Colonic mucosa (tissue), 4 donors: ENCODE measurements around the gene NNMT. TPM values are rescaled to one million over a fixed set of nuclear protein-coding genes. Genes with fewer than 3 reads are reported as not detected.

Experiments
- DNase-seq: peaks from one replicate; pipeline ENCODE4 v3.0.0-alpha.2; 2020
- H3K27ac ChIP-seq: fragments of 200-600 bp; one replicate; pipeline ENCODE4 v1.8.0; 2021
- H3K27me3 ChIP-seq: fragments of 200-600 bp; one replicate; pipeline ENCODE4 v1.8.0; 2021
- H3K36me3 ChIP-seq: fragments of 200-600 bp; one replicate; pipeline ENCODE4 v1.8.0; 2021
- H3K4me1 ChIP-seq: fragments of 200-600 bp; one replicate; pipeline ENCODE4 v1.8.0; 2021; ENCODE audit warnings: mild to moderate bottlenecking
- H3K4me3 ChIP-seq: fragments of 200-600 bp; one replicate; pipeline ENCODE4 v1.8.0; 2021
- H3K9ac ChIP-seq, 2 donors: one replicate each; pipeline ENCODE4 v1.7.0; 2013; ENCODE audit warnings: control low read depth in 2 of 2, low read depth in 2 of 2, low read length in 2 of 2
- H3K9me3 ChIP-seq: fragments of 200-600 bp; one replicate; pipeline ENCODE4 v1.8.0; 2021
- intact Hi-C: fragments of 100-400 bp; cut with DNase I; formaldehyde crosslinking; loops from one replicate; pipeline ENCODE4 v1.14.1; 2022
- total RNA-seq, 2 donors: library from RNA; stranded (reverse); fragmentation: NEBNext Ultra II Directional in 1 of 2; extraction: Animal tissue kit (Norgen Biotek cat#: 25700) in 1 of 2; gene quantifications; one replicate each; pipeline ENCODE4 v1.2.1, GENCODE V29; 2021
- TF ChIP-seq, protein P1 (sequence below): fragments of 200-600 bp; IDR thresholded peaks from one replicate; pipeline ENCODE4 v1.8.0; 2022; ENCODE audit warnings: antibody characterized with exemption, mild to moderate bottlenecking
- donor health status: healthy.
- donor health status: DM: no; HTN: no; CAD: no.
- donor health status: DM: no; HTN: no; CAD: no.

Gene NNMT
- total RNA-seq, 2 donors from 2014 or later = 13.7 to 41.3 TPM

DNA sequence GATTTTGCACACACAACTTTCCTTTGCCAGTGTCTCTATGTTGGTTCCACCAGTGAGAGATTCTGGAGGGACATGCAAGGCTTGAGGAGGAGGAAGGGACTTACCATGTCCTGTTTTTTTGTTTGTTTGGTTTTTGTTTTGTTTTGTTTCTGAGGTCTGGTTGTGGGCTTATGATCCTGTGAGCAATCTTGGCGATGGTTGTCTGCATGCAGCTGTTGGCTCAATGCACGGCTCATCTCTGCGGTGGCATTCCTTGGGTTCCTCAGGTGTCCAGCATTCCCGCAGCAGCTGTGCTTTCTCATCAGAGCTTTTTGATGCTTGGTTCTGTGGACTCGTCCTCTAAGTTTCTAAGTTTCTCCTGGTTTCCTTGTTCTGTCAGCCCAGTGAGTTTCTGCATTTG lies 4.8 kb upstream of the NNMT start:
- peak overlapping the region; percentile 2 for H3K27ac ChIP-seq
- no peak for DNase-seq
- H3K36me3 ChIP-seq = no peaks in the 10 kb centered on the region
- no peak overlapping the region for H3K4me3 ChIP-seq
- TF ChIP-seq, protein P1, sequence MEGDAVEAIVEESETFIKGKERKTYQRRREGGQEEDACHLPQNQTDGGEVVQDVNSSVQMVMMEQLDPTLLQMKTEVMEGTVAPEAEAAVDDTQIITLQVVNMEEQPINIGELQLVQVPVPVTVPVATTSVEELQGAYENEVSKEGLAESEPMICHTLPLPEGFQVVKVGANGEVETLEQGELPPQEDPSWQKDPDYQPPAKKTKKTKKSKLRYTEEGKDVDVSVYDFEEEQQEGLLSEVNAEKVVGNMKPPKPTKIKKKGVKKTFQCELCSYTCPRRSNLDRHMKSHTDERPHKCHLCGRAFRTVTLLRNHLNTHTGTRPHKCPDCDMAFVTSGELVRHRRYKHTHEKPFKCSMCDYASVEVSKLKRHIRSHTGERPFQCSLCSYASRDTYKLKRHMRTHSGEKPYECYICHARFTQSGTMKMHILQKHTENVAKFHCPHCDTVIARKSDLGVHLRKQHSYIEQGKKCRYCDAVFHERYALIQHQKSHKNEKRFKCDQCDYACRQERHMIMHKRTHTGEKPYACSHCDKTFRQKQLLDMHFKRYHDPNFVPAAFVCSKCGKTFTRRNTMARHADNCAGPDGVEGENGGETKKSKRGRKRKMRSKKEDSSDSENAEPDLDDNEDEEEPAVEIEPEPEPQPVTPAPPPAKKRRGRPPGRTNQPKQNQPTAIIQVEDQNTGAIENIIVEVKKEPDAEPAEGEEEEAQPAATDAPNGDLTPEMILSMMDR = no peak
- intact Hi-C loops = no loop called here
- H3K9me3 ChIP-seq = no peaks in the 10 kb centered on the region
- no peaks in the 10 kb centered on the region for H3K27me3 ChIP-seq
- H3K4me1 ChIP-seq = no peaks in the 10 kb centered on the region
- no peak overlapping the region for H3K9ac ChIP-seq

DNA sequence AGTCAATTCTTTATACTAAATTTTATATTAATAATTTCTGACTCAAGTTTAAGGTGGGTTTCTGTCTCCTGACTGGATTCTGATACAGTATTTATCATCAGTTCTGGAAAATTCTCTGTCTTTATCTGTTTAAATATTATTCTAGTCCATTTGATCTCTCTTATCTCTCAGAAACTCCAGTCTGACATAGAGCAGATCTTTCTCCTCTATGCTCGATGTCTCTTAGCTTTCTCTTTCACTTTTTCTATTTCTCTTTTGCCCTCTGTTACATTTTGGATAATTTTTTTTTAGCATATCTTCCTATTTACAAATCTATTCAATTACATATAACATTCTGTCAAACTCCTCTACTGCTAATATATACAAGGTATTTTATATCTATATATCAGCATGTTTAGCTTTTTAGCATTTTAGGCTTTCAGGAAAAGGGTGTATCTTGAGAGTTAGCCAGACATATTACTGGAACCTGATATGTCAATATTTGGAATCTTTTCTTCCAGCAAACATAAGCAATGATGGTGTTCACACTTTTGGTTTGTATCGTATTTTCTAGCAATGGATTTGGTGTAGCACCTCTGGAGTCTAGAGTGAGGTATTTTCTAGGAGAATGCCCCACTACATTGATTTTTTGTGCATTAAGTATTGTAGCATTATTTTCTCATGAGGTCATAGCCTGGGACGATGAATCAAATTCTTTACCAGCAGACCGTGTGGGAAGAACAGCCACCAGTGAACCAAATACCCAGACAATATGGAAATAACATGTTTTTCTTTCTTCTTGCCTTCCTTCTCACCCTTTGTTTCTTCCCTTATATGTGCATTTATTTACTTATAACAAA lies 4.1 kb upstream of the NNMT start:
- H3K9ac ChIP-seq = peak overlapping the region in 1 of 2 donors; percentile 20
- H3K36me3 ChIP-seq = no peaks in the 10 kb centered on the region
- TF ChIP-seq, protein P1 = no peak
- no peaks in the 10 kb centered on the region for H3K4me1 ChIP-seq
- DNase-seq = no peak
- intact Hi-C loops = no loop called here
- H3K9me3 ChIP-seq = no peaks in the 10 kb centered on the region
- no peak overlapping the region for H3K4me3 ChIP-seq
- peak overlapping the region; percentile 2 for H3K27ac ChIP-seq
- H3K27me3 ChIP-seq = no peaks in the 10 kb centered on the region

DNA sequence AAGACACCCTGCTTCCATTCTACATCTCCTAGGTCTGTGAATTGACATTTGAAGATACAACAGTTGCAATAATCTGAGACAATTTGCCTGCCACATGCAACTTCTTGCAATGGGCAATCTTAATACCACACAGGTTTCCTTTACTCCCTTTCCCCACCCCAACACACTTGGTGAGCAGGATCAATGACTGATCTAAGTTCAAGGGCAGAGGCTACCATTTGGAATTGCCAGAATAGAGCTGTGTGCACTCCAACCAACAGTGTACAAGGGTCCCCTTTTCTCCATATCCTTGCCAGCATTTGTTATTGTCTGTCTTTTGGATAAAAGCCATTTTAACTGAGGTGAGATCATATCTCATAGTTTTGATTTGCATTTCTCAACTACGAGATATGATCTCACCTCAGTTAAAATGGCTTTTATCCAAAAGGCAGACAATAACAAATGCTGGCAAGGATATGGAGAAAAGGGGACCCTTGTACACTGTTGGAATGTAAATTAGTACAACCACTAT lies 2.9 kb upstream of the NNMT start:
- H3K4me1 ChIP-seq = no peaks in the 10 kb centered on the region
- H3K27ac ChIP-seq = peak overlapping the region; percentile 87
- TF ChIP-seq, protein P1 = no peak
- H3K9ac ChIP-seq = no peak overlapping the region
- no peak for DNase-seq
- no peaks in the 10 kb centered on the region for H3K9me3 ChIP-seq
- no peaks in the 10 kb centered on the region for H3K36me3 ChIP-seq
- H3K27me3 ChIP-seq = no peaks in the 10 kb centered on the region
- intact Hi-C loops = no loop called here
- no peak overlapping the region for H3K4me3 ChIP-seq

DNA sequence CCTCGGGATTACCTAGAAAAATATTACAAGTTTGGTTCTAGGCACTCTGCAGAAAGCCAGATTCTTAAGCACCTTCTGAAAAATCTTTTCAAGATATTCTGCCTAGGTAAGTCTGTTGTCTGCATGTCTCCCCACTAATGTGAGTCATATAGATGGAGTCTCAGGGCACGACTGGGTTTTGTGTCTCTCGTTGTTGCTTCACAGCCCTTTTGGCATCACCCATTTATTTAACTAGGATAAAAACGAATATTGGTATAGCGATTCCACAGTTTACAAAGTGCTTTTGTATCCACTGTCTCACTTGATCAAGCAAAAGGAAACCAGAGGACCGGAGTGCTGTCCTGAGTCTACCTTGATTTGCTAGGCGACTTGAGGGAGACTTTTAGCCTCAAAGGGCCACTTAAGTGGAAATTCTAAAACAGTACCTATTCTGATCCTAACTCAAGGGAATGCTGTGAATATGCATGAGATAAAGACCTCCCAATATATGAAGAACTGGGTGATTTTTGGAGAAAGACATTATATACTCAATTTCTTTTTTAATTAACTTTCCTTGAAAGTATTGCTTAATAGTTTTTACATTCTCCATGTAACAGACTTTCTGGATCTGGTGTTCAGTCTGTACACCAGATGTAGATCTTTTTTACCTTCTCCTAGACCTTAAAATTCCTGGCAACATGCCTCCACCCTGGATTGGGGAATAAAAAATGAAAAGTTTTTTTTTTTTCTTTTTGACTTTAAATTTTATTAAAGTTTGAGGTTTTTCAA lies 590 bp downstream of the NNMT start:
- Histone ChIP-seq H3K9ac (peak overlapping the region; percentile 50 to 56), H3K27me3 (no peaks in the 10 kb centered on the region), H3K36me3 (no peaks in the 10 kb centered on the region), H3K4me1 (no peaks in the 10 kb centered on the region), H3K4me3 (peak overlapping the region; percentile 25), H3K9me3 (no peaks in the 10 kb centered on the region), H3K27ac (peak overlapping the region; percentile 87)
- DNase-seq = no peak
- intact Hi-C loops = no loop called here
- TF ChIP-seq, protein P1 = no peak

DNA sequence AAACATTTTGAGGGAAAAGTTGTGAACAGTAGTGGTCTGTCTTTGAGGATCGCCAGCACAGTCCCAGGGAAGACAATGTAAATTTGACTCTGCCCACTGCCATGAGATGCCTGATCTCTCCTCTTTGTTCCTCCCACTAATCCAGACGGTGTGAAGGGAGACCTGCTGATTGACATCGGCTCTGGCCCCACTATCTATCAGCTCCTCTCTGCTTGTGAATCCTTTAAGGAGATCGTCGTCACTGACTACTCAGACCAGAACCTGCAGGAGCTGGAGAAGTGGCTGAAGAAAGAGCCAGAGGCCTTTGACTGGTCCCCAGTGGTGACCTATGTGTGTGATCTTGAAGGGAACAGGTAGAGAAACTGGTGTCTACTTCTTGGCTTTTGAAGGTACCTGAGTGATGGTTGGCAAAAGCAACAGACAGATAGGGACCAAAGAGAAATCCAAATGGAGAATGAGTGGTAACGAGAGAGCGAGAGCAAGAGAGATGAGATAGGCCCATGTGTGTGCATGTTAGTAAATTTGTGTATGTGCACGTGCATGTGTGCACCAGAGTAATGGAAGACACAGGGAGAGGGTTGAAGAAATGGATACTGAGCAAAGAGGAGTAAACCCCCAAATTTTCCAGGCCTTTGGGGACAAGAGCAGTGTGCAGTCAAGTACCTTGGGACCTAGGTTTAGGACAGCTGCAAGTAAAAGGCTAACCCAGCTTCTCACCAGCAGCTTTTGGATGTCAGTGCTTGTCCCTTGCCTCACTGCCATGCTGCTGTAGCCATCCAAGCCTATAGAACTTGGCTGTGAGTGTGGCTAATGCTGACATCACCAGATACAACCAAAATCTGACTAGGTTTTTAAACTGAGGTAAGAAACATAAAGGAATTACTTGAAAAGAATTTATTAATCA lies 1.9 kb downstream of the NNMT start:
- TF ChIP-seq, protein P1 = no peak
- DNase-seq = no peak
- Histone ChIP-seq H3K9me3 (no peaks in the 10 kb centered on the region), H3K36me3 (no peaks in the 10 kb centered on the region), H3K9ac (peak overlapping the region in 1 of 2 donors; percentile 31), H3K4me1 (no peaks in the 10 kb centered on the region), H3K27me3 (no peaks in the 10 kb centered on the region), H3K4me3 (peak overlapping the region; percentile 25), H3K27ac (peak overlapping the region; percentile 87)
- intact Hi-C loops = no loop called here
